H9 (cell line): ENCODE results near the gene ZNF626. TPM values are rescaled to one million over a fixed set of nuclear protein-coding genes. Genes with fewer than 3 reads are reported as not detected.

Experiments used
- DNase-seq: peaks from one replicate; pipeline ENCODE4 v3.0.0-alpha.2; 2017
- H2AFZ ChIP-seq: one replicate; pipeline ENCODE4 v1.6.1; 2013; ENCODE audit warnings: mild to moderate bottlenecking, low read length, control low read depth, moderate library complexity
- H2AK5ac ChIP-seq: 2 replicates; pipeline ENCODE4 v1.6.1; 2013; ENCODE audit warnings: low read length, control low read depth, mixed read lengths; ENCODE audit not compliant: insufficient read length
- H2BK120ac ChIP-seq: one replicate; pipeline ENCODE4 v1.6.1; 2013; ENCODE audit warnings: low read depth, mild to moderate bottlenecking, low read length, control low read depth, inconsistent platforms; ENCODE audit not compliant: poor library complexity, severe bottlenecking
- H2BK12ac ChIP-seq: 2 replicates; pipeline ENCODE4 v1.6.1; 2013; ENCODE audit warnings: low read length, control low read depth, mixed read lengths, low read depth; ENCODE audit not compliant: insufficient read length
- H2BK15ac ChIP-seq: 2 replicates; pipeline ENCODE4 v1.6.1; 2013; ENCODE audit warnings: low read depth, low read length, control low read depth
- H2BK20ac ChIP-seq: one replicate; pipeline ENCODE4 v1.6.1; 2013; ENCODE audit warnings: low read depth, mild to moderate bottlenecking, low read length, control low read depth, inconsistent platforms; ENCODE audit not compliant: poor library complexity, severe bottlenecking
- H2BK5ac ChIP-seq: 2 replicates; pipeline ENCODE4 v1.6.1; 2013; ENCODE audit warnings: low read length, control low read depth, mixed read lengths; ENCODE audit not compliant: insufficient read length
- H3K14ac ChIP-seq: 2 replicates; pipeline ENCODE4 v1.6.1; 2013; ENCODE audit warnings: low read length, control low read depth; ENCODE audit not compliant: insufficient read depth
- H3K18ac ChIP-seq: 2 replicates; pipeline ENCODE4 v1.6.1; 2013; ENCODE audit warnings: low read depth, mild to moderate bottlenecking, mixed read lengths, low read length, control low read depth; ENCODE audit not compliant: insufficient read length
- H3K23ac ChIP-seq: 2 replicates; pipeline ENCODE4 v1.6.1; 2013; ENCODE audit warnings: low read length, control low read depth, mixed read lengths, low read depth; ENCODE audit not compliant: insufficient read length
- H3K23me2 ChIP-seq: 2 replicates; pipeline ENCODE4 v1.6.1; 2013; ENCODE audit warnings: low read depth, mild to moderate bottlenecking, mixed read lengths, low read length, control low read depth; ENCODE audit not compliant: insufficient read length, poor library complexity, severe bottlenecking
- H3K27ac ChIP-seq: 2 replicates; pipeline ENCODE4 v1.5.1; 2013; ENCODE audit warnings: low read length, control low read depth, mixed read lengths, low read depth; ENCODE audit not compliant: insufficient read length
- H3K27me3 ChIP-seq: 2 replicates; pipeline ENCODE4 v1.6.1; 2013; ENCODE audit warnings: low read length, control low read depth, inconsistent platforms; ENCODE audit not compliant: insufficient read depth
- H3K4ac ChIP-seq: 2 replicates; pipeline ENCODE4 v1.6.1; 2013; ENCODE audit warnings: low read depth, mild to moderate bottlenecking, control low read depth, inconsistent platforms, low read length, moderate library complexity
- H3K4me1 ChIP-seq: 2 replicates; pipeline ENCODE4 v1.6.1; 2013; ENCODE audit warnings: low read length, control low read depth, inconsistent platforms; ENCODE audit not compliant: insufficient read depth
- H3K4me2 ChIP-seq: 2 replicates; pipeline ENCODE4 v1.6.1; 2013; ENCODE audit warnings: low read length, control low read depth, mixed read lengths; ENCODE audit not compliant: insufficient read length, insufficient read depth
- H3K56ac ChIP-seq: 2 replicates; pipeline ENCODE4 v1.6.1; 2013; ENCODE audit warnings: low read depth, mild to moderate bottlenecking, mixed read lengths, low read length, control low read depth; ENCODE audit not compliant: insufficient read length
- H3K79me1 ChIP-seq: 2 replicates; pipeline ENCODE4 v1.6.1; 2013; ENCODE audit warnings: low read depth, mild to moderate bottlenecking, moderate library complexity, low read length, control low read depth, inconsistent platforms; ENCODE audit not compliant: insufficient read depth, poor library complexity, severe bottlenecking
- H3K79me2 ChIP-seq: 2 replicates; pipeline ENCODE4 v1.6.1; 2013; ENCODE audit warnings: low read length, control low read depth, inconsistent platforms; ENCODE audit not compliant: insufficient read depth
- H3K9ac ChIP-seq: 2 replicates; pipeline ENCODE4 v1.6.1; 2013; ENCODE audit warnings: low read length, control low read depth, mixed read lengths; ENCODE audit not compliant: insufficient read length; ENCODE audit errors: extremely low read depth
- H3K9me3 ChIP-seq: one replicate; pipeline ENCODE4 v1.6.1; 2013; ENCODE audit warnings: low read depth, low read length, inconsistent platforms; ENCODE audit not compliant: control insufficient read depth
- H3T11ph ChIP-seq: one replicate; pipeline ENCODE4 v1.6.1; 2013; ENCODE audit warnings: mild to moderate bottlenecking, low read length, control low read depth, inconsistent platforms
- H4K20me1 ChIP-seq: one replicate; pipeline ENCODE4 v1.6.1; 2013; ENCODE audit not compliant: control insufficient read depth, insufficient read length, insufficient read depth
- H4K5ac ChIP-seq: 2 replicates; pipeline ENCODE4 v1.6.1; 2013; ENCODE audit warnings: low read depth, mild to moderate bottlenecking, mixed read lengths, low read length, control low read depth; ENCODE audit not compliant: insufficient read length
- H4K8ac ChIP-seq: replicated peaks from 2 replicates; pipeline ENCODE4 v1.6.1; 2013; ENCODE audit warnings: low read length, control low read depth, mixed read lengths, low read depth; ENCODE audit not compliant: insufficient read length
- H4K91ac ChIP-seq: 2 replicates; pipeline ENCODE4 v1.6.1; 2013; ENCODE audit warnings: low read depth, mild to moderate bottlenecking, moderate library complexity, mixed read lengths, low read length, control low read depth; ENCODE audit not compliant: insufficient read length
- H3K27ac Mint-ChIP-seq, 3 experiments: 2 replicates in 2 of 3; 3 replicates in 1 of 3; pipeline ENCODE4 v1.8.0; 2020 to 2021; ENCODE audit warnings: mixed read lengths in 3 of 3, mild to moderate bottlenecking in 1 of 3, moderate library complexity in 1 of 3
- H3K27me3 Mint-ChIP-seq: 2 replicates; pipeline ENCODE4 v1.8.0; 2021; ENCODE audit warnings: low read depth, mild to moderate bottlenecking, moderate library complexity, mixed read lengths
- H3K36me3 Mint-ChIP-seq, 3 experiments: 2 replicates in 2 of 3; 3 replicates in 1 of 3; pipeline ENCODE4 v1.8.0; 2020 to 2021; ENCODE audit warnings: low read depth in 3 of 3, mixed read lengths in 3 of 3; ENCODE audit not compliant: insufficient read depth in 1 of 3
- H3K4me1 Mint-ChIP-seq, 2 experiments: 2 replicates each; pipeline ENCODE4 v1.8.0; 2020; ENCODE audit warnings: mixed read lengths in 2 of 2
- H3K4me3 Mint-ChIP-seq, 2 experiments: 2 replicates in 1 of 2; 3 replicates in 1 of 2; pipeline ENCODE4 v1.8.0; 2020 to 2021; ENCODE audit warnings: mild to moderate bottlenecking in 2 of 2, mixed read lengths in 2 of 2, moderate library complexity in 1 of 2
- H3K9me3 Mint-ChIP-seq, 2 experiments: 2 replicates in 1 of 2; 3 replicates in 1 of 2; pipeline ENCODE4 v1.8.0; 2020; ENCODE audit warnings: mild to moderate bottlenecking in 2 of 2, mixed read lengths in 2 of 2, moderate library complexity in 1 of 2
- CTCF ChIP-seq: fragments of 200-600 bp; sonication (generic); conservative IDR thresholded peaks from 3 replicates; pipeline ENCODE4 v1.8.0; 2021; ENCODE audit warnings: antibody characterized with exemption, mild to moderate bottlenecking
- WGBS: extraction: QIAGEN DNeasy Blood & Tissue Kit; methylation state at CpG from one replicate; pipeline ENCODE4 v1.1.7; 2013; ENCODE audit warnings: missing lambda C conversion rate, low lambda C conversion rate, mixed read lengths; ENCODE audit not compliant: insufficient read length; ENCODE audit errors: extremely low coverage; 5-methylcytosine and 5-hydroxymethylcytosine counted together
- total RNA-seq: library from RNA; stranded (reverse); gene quantifications from 2 replicates; pipeline ENCODE4 v1.2.1, GENCODE V29; 2021

The ZNF626 gene
- total RNA-seq, 1 experiment from 2014 or later, result 18.3 TPM

- Histone ChIP-seq H3K27me3 (no peaks in the 10 kb centered on the region), H4K8ac (no peak overlapping the region), H3K23ac (no peak overlapping the region), H3K18ac (no peak overlapping the region), H2BK12ac (no peak overlapping the region), H3K4me2 (no peak overlapping the region), H2BK20ac (no peak overlapping the region), H3K79me2 (no peaks in the 10 kb centered on the region), H3K56ac (no peak overlapping the region), H3K9ac (no peak overlapping the region), H4K20me1 (peaks cover 3% of the 10 kb centered on the region), H2BK15ac (no peak overlapping the region), H4K91ac (no peak overlapping the region), H4K5ac (no peak overlapping the region), H3K79me1 (no peaks in the 10 kb centered on the region), H2AFZ (no peak overlapping the region), H2BK120ac (no peak overlapping the region), H2AK5ac (no peak overlapping the region), H3K27ac (no peak overlapping the region), H3K14ac (no peak overlapping the region), H3K23me2 (no peaks in the 10 kb centered on the region), H3K9me3 (peaks cover 30% of the 10 kb centered on the region), H3K4ac (no peak overlapping the region), H2BK5ac (no peak overlapping the region), H3K4me1 (no peaks in the 10 kb centered on the region), H3T11ph (no peak overlapping the region)
- no CpG with 5 or more reads among the region's 2 CpGs for WGBS
- no peak overlapping the region for H3K4me3 Mint-ChIP-seq
- no peak overlapping the region for H3K27ac Mint-ChIP-seq
- H3K27me3 Mint-ChIP-seq, result peaks cover 1% of the 10 kb centered on the region; the same call in 1 of the 2 replicates
- peaks cover 59 to 67% of the 10 kb centered on the region in 2 experiments for H3K9me3 Mint-ChIP-seq
- no peak for TF ChIP-seq CTCF
- H3K4me1 Mint-ChIP-seq, result no peaks in the 10 kb centered on the region
- no peak for DNase-seq
- H3K36me3 Mint-ChIP-seq, result peaks cover 75 to 85% (median 80%) of the 10 kb centered on the region in 3 experiments
Measured at GRCh38 chr19:20640545-20640944, 20.8 kb downstream of the ZNF626 start.
